HG03460 (cell line): Measurements from ENCODE around the gene DCTN2.

Experiments used
- ATAC-seq: cut with Tn5 transposase; IDR thresholded peaks from one replicate; pipeline ENCODE4 v1.9.1; 2021; ENCODE audit not compliant: unreplicated experiment

DCTN2 gene

GRCh38 chr12:57550641-57551549, 3.9 kb upstream of the DCTN2 start:
- ATAC-seq = no peak

GRCh38 chr12:57549909-57550640, 3.1 kb upstream of the DCTN2 start, which contains the start of gene KIF5A:
KIF5A (plus strand) TSS chr12:57550044; CDS start chr12:57550272, 228 bp downstream.
- no peak for ATAC-seq

- ATAC-seq = no peak
These were observed 2.4 kb upstream of the DCTN2 start for GRCh38 chr12:57549203-57549908.

DNA sequence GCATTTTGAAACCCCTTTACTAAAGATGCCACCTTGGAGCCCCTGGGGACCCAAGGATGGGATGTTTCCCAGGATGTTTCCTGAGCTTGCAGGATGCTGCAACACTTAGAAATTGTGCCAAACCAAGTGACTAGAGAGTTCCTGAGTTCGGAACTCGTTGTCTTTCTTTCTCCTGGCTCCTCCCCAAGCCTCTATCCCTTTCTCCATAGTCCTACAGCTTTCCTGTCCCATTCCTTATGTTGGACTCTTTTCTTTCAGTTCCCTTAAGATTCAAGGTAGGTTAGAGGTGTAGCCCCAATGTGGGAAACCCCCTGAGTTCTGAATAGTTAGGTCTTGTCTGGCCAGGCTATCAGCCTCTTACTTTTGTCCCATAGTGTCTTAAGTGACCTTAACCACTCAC, 1.5 kb upstream of the DCTN2 start:
- ATAC-seq = no peak

- ATAC-seq = no peak
These were observed 972 bp upstream of the DCTN2 start for GRCh38 chr12:57548013-57548315.

GRCh38 chr12:57547288-57548012, 458 bp upstream of the DCTN2 start:
- ATAC-seq = no peak

DNA sequence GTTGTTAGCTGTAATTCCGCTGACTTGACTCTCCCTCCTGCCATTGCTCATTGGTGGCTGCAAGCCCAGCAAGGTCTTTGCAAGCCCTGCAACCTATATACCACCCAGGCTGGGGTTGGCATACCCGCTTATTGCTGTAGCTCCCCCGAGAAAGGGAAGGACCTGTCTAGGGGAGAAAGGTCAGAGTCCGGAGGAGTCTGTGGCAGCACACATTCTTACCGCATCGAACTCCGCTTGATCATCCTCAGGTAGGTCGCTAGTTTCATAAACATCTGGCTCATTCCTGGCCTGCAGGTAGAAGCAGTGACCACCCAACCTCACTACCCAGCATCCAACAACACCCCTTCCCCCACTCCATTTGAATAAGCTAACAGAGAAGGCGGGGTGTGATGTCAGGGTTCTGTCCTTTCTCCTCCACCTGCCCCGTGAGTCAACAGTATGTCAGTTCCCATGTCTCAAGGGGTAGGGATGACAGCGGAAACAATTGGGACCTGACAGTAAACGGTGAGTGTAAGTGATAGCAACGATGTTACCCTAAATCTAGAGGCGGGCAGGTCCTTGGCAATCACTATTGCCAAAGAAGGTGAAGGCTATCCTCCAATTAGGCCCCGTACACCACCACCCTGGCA, 1.1 kb downstream of the DCTN2 start:
- no peak for ATAC-seq

DNA sequence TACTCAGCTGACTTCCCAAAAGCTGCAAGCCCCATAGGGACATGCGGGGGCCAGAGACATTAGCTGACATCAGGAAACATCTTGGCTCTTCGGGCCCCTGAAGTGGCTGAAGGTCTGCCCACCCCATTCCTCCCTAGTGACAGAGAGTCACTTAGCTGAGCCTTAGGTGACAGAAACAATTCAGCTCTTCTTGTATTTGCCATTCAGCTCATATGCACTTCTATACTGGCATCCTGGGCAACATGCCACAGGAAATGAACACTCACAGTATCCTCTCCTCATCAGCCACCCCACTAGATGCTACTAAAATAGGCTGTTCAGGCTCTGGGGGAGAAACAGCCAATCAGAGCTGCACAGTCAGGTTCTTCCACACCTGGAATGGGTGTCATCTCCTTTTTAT, 3.4 kb downstream of the DCTN2 start:
- no peak for ATAC-seq

GRCh38 chr12:57541717-57542116, 5.3 kb downstream of the DCTN2 start:
- no peak for ATAC-seq

DNA sequence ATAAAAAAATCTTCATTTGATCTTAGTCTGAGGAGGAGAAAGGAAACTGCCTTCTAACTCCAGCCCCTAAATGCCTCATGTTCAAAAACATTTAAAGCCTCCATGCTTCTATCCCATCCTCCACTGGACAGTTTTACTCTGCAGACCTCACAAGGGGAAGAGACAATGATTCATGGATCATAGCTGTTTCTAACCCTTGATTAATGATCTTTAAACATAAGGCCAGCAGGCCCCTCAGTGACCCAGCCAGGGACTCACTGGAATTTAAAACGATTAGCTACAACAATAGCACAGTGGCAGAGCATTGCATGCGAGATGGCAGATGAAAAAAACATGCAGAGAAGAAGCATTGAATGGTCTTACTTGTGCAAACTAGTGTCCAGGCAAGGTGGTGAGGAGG, 6.0 kb downstream of the DCTN2 start:
- no peak for ATAC-seq

DNA sequence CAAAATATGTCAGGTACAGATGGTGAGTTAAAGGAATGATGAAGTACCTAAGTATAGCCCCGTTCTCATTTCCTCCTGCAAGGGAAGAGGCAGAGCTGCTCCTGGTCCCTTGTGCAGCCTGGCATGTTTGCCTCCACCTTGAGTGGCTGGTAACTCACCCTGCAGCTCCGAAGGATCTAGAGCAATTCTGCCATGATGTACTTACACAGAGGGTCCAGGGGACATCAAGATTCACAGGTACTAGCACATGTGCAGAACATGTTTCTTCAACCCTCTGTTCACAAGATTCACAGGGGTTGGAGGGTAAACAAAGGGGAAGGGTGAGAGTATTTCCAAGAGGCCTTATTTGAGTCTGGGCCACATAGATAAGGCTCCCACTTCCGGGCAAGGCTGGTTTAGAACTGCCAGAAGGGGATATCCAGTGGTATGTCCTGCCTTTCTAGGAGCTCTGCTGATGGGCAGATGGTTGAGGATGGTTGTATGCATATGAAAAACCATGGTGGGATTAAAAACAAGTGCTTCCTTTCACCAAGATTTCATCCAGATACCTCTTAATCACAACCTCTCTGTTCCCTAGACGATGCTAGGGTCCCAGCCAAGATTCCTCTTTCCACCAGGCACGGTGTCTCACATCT, 7.7 kb downstream of the DCTN2 start:
- ATAC-seq = no peak

- ATAC-seq = no peak
These were observed 10.4 kb downstream of the DCTN2 start for GRCh38 chr12:57536597-57536942.

- ATAC-seq = no peak
These were observed 11.0 kb downstream of the DCTN2 start for GRCh38 chr12:57535764-57536596.

DNA sequence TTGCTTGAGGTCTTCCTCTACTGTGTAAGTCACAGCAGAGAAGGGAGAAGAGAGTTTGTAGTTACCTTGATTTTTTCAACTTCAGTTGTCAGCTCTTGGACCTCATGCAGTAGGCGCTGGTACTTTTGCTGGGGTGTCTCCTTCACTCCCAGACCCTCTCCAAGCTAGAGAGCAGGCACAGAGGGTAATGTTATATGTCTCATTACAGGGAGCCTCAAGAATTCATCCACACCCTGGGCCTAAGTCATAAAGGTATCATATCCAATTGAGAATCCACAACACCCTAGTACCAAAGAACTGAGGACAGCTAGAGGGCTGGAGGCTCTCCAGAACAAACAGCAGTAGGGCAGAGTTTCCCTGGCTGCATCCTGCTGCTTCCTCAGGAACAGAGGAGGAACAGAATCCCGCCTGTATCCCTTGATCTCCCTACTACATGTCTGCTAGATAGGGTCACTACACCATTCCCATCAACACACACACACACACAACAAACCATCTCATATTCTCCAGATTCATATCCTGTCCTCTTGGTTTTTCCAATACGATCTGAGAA, 11.9 kb downstream of the DCTN2 start:
- no peak for ATAC-seq

DNA sequence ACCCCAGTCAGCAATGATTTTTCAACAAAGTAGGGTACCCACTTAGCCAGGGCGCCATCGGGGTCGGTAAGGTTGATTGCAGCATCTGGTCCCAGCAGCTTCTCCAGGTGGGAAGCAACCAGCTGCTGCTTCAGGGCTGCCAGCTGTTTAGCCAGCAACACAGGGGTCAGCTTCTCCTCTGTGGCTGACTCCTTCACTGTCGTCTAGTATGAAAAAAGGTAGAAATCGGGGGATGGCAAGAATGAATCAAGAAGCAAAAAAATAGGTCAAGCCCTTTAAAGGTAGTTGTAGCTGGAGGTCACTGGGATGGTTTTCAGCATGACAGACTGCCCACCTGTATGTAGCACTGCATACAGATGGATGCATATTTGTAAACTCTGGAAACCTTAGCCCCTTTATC, 12.7 kb downstream of the DCTN2 start:
- no peak for ATAC-seq

DNA sequence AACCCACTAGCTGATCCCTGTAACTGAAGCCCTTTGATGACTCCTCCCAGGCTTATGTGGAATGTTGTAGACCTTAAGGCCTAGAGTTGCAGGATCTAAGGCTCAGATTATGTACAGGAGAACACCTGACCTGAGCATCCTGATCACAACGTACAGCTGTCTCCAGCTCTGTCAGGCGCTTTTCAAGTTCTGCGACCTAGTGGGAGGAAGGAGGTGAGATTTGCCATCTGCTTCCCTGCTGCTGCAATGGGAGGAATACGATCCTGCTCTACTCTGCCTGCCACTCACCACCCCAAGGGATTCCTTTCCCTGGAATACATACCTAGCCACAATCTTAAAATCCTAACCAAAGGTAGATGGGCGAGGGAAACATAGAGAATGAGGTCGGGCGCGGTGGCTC, 13.9 kb downstream of the DCTN2 start:
- no peak for ATAC-seq

- ATAC-seq = no peak
These were observed 15.2 kb downstream of the DCTN2 start for GRCh38 chr12:57531836-57532235.

- ATAC-seq = no peak
These were observed 16.4 kb downstream of the DCTN2 start for GRCh38 chr12:57530396-57531142.
